MM.1S (cell line): Measurements from ENCODE around the gene URI1.
"Not testable (repeated sequence)": the region's sequence is repeated elsewhere in the genome, so short reads cannot be mapped to it uniquely, and the experiment has no call there.

Experiments
- DNase-seq: peaks from one replicate; pipeline ENCODE4 v3.0.0-alpha.2; 2015
- H2AFZ ChIP-seq: fragments of 300-600 bp; sonication (generic); 2 replicates; pipeline ENCODE4 v1.6.0; 2016; ENCODE audit warnings: antibody characterized with exemption, low read length
- H3F3A ChIP-seq: fragments of 300-600 bp; sonication (generic); 2 replicates; pipeline ENCODE4 v1.6.1; 2016; ENCODE audit warnings: mild to moderate bottlenecking, antibody characterized with exemption, low read length, moderate library complexity, mixed read lengths; ENCODE audit not compliant: insufficient read depth
- H3K27ac ChIP-seq: fragments of 300-600 bp; sonication (generic); 2 replicates; pipeline ENCODE4 v1.5.1; 2016; ENCODE audit warnings: mild to moderate bottlenecking, low read length
- H3K27me3 ChIP-seq: fragments of 300-600 bp; sonication (generic); replicated peaks from 2 replicates; pipeline ENCODE4 v1.6.0; 2016; ENCODE audit warnings: low read length; ENCODE audit not compliant: insufficient read depth
- H3K36me3 ChIP-seq: fragments of 300-600 bp; sonication (generic); replicated peaks from 2 replicates; pipeline ENCODE4 v1.6.1; 2016; ENCODE audit warnings: mild to moderate bottlenecking, low read length, mixed read lengths; ENCODE audit not compliant: insufficient read depth
- H3K4me1 ChIP-seq: fragments of 300-600 bp; sonication (generic); 2 replicates; pipeline ENCODE4 v1.6.1; 2016; ENCODE audit warnings: low read length, mixed read lengths
- H3K4me2 ChIP-seq: fragments of 300-600 bp; sonication (generic); 2 replicates; pipeline ENCODE4 v1.6.0; 2016; ENCODE audit warnings: low read depth, low read length
- H3K4me3 ChIP-seq: fragments of 300-600 bp; sonication (generic); 2 replicates; pipeline ENCODE4 v1.5.1; 2016; ENCODE audit warnings: low read length, mixed read lengths
- H3K79me2 ChIP-seq: fragments of 300-600 bp; sonication (generic); 2 replicates; pipeline ENCODE4 v1.6.1; 2016; ENCODE audit warnings: mixed run types, low read length, mixed read lengths
- H3K9ac ChIP-seq: fragments of 300-600 bp; sonication (generic); 2 replicates; pipeline ENCODE4 v1.6.1; 2016; ENCODE audit warnings: low read length, mixed read lengths
- H3K9me2 ChIP-seq: fragments of 300-600 bp; sonication (generic); replicated peaks from 2 replicates; pipeline ENCODE4 v1.6.1; 2016; ENCODE audit warnings: mild to moderate bottlenecking, low read length, mixed read lengths; ENCODE audit not compliant: insufficient read depth
- H3K9me3 ChIP-seq: fragments of 300-600 bp; sonication (generic); replicated peaks from 2 replicates; pipeline ENCODE4 v1.6.1; 2016; ENCODE audit warnings: mild to moderate bottlenecking, low read length, mixed read lengths; ENCODE audit not compliant: insufficient read depth
- H4K20me1 ChIP-seq: fragments of 300-600 bp; sonication (generic); 2 replicates; pipeline ENCODE4 v1.6.1; 2016; ENCODE audit warnings: mild to moderate bottlenecking, low read length, moderate library complexity, mixed read lengths; ENCODE audit not compliant: insufficient read depth
- EZH2 ChIP-seq: fragments of 300-600 bp; sonication (generic); optimal IDR thresholded peaks from 2 replicates; pipeline ENCODE3; 2017; ENCODE audit warnings: low read depth, mild to moderate bottlenecking, antibody characterized with exemption, low read length, mixed read lengths
- EZH2phosphoT487 ChIP-seq: fragments of 300-600 bp; sonication (generic); IDR thresholded peaks from 2 replicates; pipeline ENCODE4 v1.6.1; 2018; ENCODE audit warnings: antibody characterized with exemption, low read length
- TF ChIP-seq, protein P1 (sequence below): fragments of 300-600 bp; sonication (generic); IDR thresholded peaks from 2 replicates; pipeline ENCODE4 v1.5.1; 2016; ENCODE audit warnings: antibody characterized with exemption, low read length, mixed read lengths

The URI1 gene

GRCh38 chr19:30034321-30034720 is 92.3 kb downstream of the URI1 start:
- Histone ChIP-seq H3K9me3 (no peaks in the 10 kb centered on the region), H2AFZ (no peak overlapping the region), H3F3A (no peaks in the 10 kb centered on the region), H3K9me2 (no peaks in the 10 kb centered on the region), H3K79me2 (no peaks in the 10 kb centered on the region), H4K20me1 (no peaks in the 10 kb centered on the region), H3K4me1 (no peaks in the 10 kb centered on the region), H3K27ac (no peak overlapping the region), H3K4me3 (no peak overlapping the region), H3K27me3 (no peaks in the 10 kb centered on the region), H3K36me3 (no peaks in the 10 kb centered on the region), H3K4me2 (no peak overlapping the region), H3K9ac (no peak overlapping the region)
- TF ChIP-seq EZH2 (no peak), EZH2phosphoT487 (no peak)
- TF ChIP-seq, protein P1, sequence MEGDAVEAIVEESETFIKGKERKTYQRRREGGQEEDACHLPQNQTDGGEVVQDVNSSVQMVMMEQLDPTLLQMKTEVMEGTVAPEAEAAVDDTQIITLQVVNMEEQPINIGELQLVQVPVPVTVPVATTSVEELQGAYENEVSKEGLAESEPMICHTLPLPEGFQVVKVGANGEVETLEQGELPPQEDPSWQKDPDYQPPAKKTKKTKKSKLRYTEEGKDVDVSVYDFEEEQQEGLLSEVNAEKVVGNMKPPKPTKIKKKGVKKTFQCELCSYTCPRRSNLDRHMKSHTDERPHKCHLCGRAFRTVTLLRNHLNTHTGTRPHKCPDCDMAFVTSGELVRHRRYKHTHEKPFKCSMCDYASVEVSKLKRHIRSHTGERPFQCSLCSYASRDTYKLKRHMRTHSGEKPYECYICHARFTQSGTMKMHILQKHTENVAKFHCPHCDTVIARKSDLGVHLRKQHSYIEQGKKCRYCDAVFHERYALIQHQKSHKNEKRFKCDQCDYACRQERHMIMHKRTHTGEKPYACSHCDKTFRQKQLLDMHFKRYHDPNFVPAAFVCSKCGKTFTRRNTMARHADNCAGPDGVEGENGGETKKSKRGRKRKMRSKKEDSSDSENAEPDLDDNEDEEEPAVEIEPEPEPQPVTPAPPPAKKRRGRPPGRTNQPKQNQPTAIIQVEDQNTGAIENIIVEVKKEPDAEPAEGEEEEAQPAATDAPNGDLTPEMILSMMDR: no peak
- DNase-seq: no peak

GRCh38 chr19:30036154-30037129 is 94.4 kb downstream of the URI1 start:
- Histone ChIP-seq H3K9me3 (no peaks in the 10 kb centered on the region), H4K20me1 (no peaks in the 10 kb centered on the region), H3K9me2 (no peaks in the 10 kb centered on the region), H3K4me2 (no peak overlapping the region), H3K79me2 (no peaks in the 10 kb centered on the region), H3K9ac (no peak overlapping the region), H3K27ac (no peak overlapping the region), H3K36me3 (no peaks in the 10 kb centered on the region), H3K4me3 (no peak overlapping the region), H3K27me3 (no peaks in the 10 kb centered on the region), H3K4me1 (no peaks in the 10 kb centered on the region), H3F3A (no peaks in the 10 kb centered on the region), H2AFZ (no peak overlapping the region)
- TF ChIP-seq EZH2phosphoT487 (no peak), EZH2 (no peak)
- TF ChIP-seq, protein P1: no peak
- no peak for DNase-seq

- TF ChIP-seq EZH2phosphoT487: no peak
- TF ChIP-seq EZH2: no peak
- TF ChIP-seq, protein P1: no peak
Observed at GRCh38 chr19:30037835-30038234, 95.8 kb downstream of the URI1 start.

DNA sequence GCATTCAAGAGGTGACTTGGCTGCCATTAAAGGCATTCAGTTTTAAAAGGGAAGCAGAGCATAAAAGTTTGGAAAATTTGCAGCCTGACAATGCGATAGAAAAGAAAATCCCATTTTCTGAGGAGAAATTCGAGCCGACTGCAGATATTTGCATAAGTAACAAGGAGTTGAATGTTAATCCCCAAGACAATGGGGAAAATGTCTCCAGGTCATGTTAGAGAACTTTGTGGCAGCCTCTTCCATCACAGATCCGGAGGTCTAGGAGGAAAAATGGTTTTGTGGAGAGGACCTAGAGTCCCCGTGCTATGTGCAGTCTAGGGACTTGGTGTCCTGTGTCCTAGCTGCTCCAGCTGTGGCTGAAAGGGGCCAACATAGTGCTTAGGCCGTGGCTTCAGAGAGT is 99.9 kb downstream of the URI1 start:
- H3K9me2 ChIP-seq, H3F3A ChIP-seq, H3K27me3 ChIP-seq, H3K79me2 ChIP-seq, H3K4me2 ChIP-seq, H3K36me3 ChIP-seq, H3K4me1 ChIP-seq, H3K4me3 ChIP-seq, H3K9me3 ChIP-seq, H4K20me1 ChIP-seq, H2AFZ ChIP-seq, H3K27ac ChIP-seq, H3K9ac ChIP-seq, DNase-seq: not testable (repeated sequence)

More at GRCh38 chr19:30037835-30038234, 95.8 kb downstream of the URI1 start:
- no peaks in the 10 kb centered on the region for H3F3A ChIP-seq
- no peak for DNase-seq
- no peaks in the 10 kb centered on the region for H3K27me3 ChIP-seq
- H4K20me1 ChIP-seq: no peaks in the 10 kb centered on the region
- H3K9me2 ChIP-seq: no peaks in the 10 kb centered on the region
- H3K9ac ChIP-seq: no peak overlapping the region
- no peaks in the 10 kb centered on the region for H3K4me1 ChIP-seq
- no peaks in the 10 kb centered on the region for H3K36me3 ChIP-seq
- no peaks in the 10 kb centered on the region for H3K9me3 ChIP-seq
- no peak overlapping the region for H3K4me3 ChIP-seq
- no peak overlapping the region for H3K4me2 ChIP-seq
- no peaks in the 10 kb centered on the region for H3K79me2 ChIP-seq
- no peak overlapping the region for H3K27ac ChIP-seq
- H2AFZ ChIP-seq: no peak overlapping the region

DNA sequence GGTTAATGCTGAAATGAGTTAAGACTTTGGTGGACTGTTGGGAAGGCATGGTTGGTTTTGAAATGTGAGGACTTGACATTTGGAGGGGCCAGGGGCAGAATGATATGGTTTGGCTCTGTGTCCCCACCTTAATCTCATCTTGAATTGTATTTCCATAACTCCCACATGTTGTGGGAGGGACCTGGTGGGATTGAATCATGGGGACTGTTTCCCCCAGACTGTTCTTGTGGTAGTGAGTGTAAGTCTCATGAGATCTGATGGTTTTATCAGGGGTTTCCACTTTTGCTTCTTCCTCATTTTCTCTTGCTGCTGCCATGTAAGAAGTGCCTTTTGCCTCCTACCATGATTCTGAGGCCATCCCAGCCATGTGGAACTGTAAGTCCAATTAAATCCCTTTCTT is 101.0 kb downstream of the URI1 start:
- not testable (repeated sequence) for H3K27ac ChIP-seq, H3K9ac ChIP-seq, H3K9me2 ChIP-seq, H3K27me3 ChIP-seq, H3K4me3 ChIP-seq, H2AFZ ChIP-seq, H3K4me1 ChIP-seq, H3F3A ChIP-seq, H3K4me2 ChIP-seq, H4K20me1 ChIP-seq, DNase-seq, H3K79me2 ChIP-seq, H3K9me3 ChIP-seq, H3K36me3 ChIP-seq
